GM12892 (cell line): ENCODE results near the gene ZNF555.
"Not testable (repeated sequence)": the region's sequence is repeated elsewhere in the genome, so short reads cannot be mapped to it uniquely, and the experiment has no call there.

ENCODE experiments used
- POLR2A ChIP-seq: IDR thresholded peaks from 2 replicates; pipeline ENCODE4 v1.6.1; 2011; ENCODE audit warnings: low read depth, low read length, control low read depth
- POLR2AphosphoS5 ChIP-seq: IDR thresholded peaks from 2 replicates; pipeline ENCODE4 v1.6.1; 2011; ENCODE audit warnings: low read depth, low read length, control low read depth
- TAF1 ChIP-seq: IDR thresholded peaks from 2 replicates; pipeline ENCODE4 v1.6.1; 2011; ENCODE audit warnings: low read depth, mild to moderate bottlenecking, control low read depth, low read length, borderline replicate concordance

GRCh38 chr19:2872175-2872574 is 30.9 kb downstream of the ZNF555 start:
- TF ChIP-seq POLR2A, POLR2AphosphoS5, TAF1: not testable (repeated sequence)
